Endometrial microvascular endothelial cells (primary cell): ENCODE results near the gene FLACC1. TPM values are rescaled to one million over a fixed set of nuclear protein-coding genes. Genes with fewer than 3 reads are reported as not detected.
"Not testable (repeated sequence)": the region's sequence is repeated elsewhere in the genome, so short reads cannot be mapped to it uniquely, and the experiment has no call there.

ENCODE experiments used
- in situ Hi-C: cut with HindIII; loops from 2 replicates; pipeline ENCODE4 v1.10.0; 2017; ENCODE audit warnings: low sequenced_read_pairs, low pct_unique_long_range_greater_than_20kb; ENCODE audit errors: inconsistent ontology term
- total RNA-seq: library from RNA; depleted of rRNA; stranded (reverse); fragments of >200 nt; gene quantifications from one replicate; pipeline ENCODE4 v1.2.3, GENCODE V29; 2015; ENCODE audit errors: inconsistent ontology term

FLACC1 gene
- total RNA-seq, 1 donor from 2014 or later, result not detected

GRCh38 chr2:201358684-201359083 is 1.5 kb upstream of the FLACC1 start:
- in situ Hi-C loops, result loop anchor here (25.0 kb wide), 1 partner anchor 96 kb away; the partner anchor contains the start of gene CASP8

GRCh38 chr2:201353116-201353515 is 4.0 kb downstream of the FLACC1 start:
- in situ Hi-C loops, result loop anchor here (25.0 kb wide), 1 partner anchor 91 kb away; the partner anchor contains the start of gene CASP8

- in situ Hi-C loops, result loop anchor here (25.0 kb wide), 1 partner anchor 89 kb away; the partner anchor contains the start of gene CASP8
Measured at GRCh38 chr2:201350879-201351278, 6.3 kb downstream of the FLACC1 start.

- in situ Hi-C loops, result no loop called here
Measured at GRCh38 chr2:201349601-201350000, 7.5 kb downstream of the FLACC1 start.

- in situ Hi-C loops, result no loop called here
Measured at GRCh38 chr2:201348758-201349157, 8.4 kb downstream of the FLACC1 start.

- in situ Hi-C loops, result no loop called here
Measured at GRCh38 chr2:201347138-201347537, 10.0 kb downstream of the FLACC1 start.

GRCh38 chr2:201345625-201346213 is 11.4 kb downstream of the FLACC1 start:
- in situ Hi-C loops, result no loop called here

GRCh38 chr2:201344663-201345366 is 12.3 kb downstream of the FLACC1 start:
- in situ Hi-C loops, result no loop called here

GRCh38 chr2:201343559-201343958 is 13.6 kb downstream of the FLACC1 start:
- in situ Hi-C loops, result no loop called here

- in situ Hi-C loops, result no loop called here
Measured at GRCh38 chr2:201342923-201343322, 14.2 kb downstream of the FLACC1 start.

GRCh38 chr2:201329409-201329808 is 27.7 kb downstream of the FLACC1 start:
- in situ Hi-C loops, result no loop called here

GRCh38 chr2:201327678-201328077 is 29.5 kb downstream of the FLACC1 start:
- in situ Hi-C loops, result no loop called here

GRCh38 chr2:201322772-201323171 is 34.4 kb downstream of the FLACC1 start:
- in situ Hi-C loops, result no loop called here

- in situ Hi-C loops, result no loop called here
Measured at GRCh38 chr2:201320701-201321100, 36.4 kb downstream of the FLACC1 start.

GRCh38 chr2:201320257-201320656 is 36.9 kb downstream of the FLACC1 start:
- in situ Hi-C loops, result no loop called here

- in situ Hi-C loops, result no loop called here
Measured at GRCh38 chr2:201319511-201319910, 37.6 kb downstream of the FLACC1 start.

GRCh38 chr2:201313362-201313761 is 43.8 kb downstream of the FLACC1 start:
- in situ Hi-C loops, result no loop called here

GRCh38 chr2:201308914-201309313 is 48.2 kb downstream of the FLACC1 start:
- in situ Hi-C loops, result no loop called here

GRCh38 chr2:201307876-201308275 is 49.3 kb downstream of the FLACC1 start:
- in situ Hi-C loops, result no loop called here

- in situ Hi-C loops, result not testable (repeated sequence)
Measured at GRCh38 chr2:201299929-201300328, 57.2 kb downstream of the FLACC1 start.
